Mesothelial cell of epicardium (in vitro differentiated cells): ENCODE results near the gene B3GNT2. TPM values are rescaled to one million over a fixed set of nuclear protein-coding genes. Genes with fewer than 3 reads are reported as not detected.

Experiments used
- DNase-seq, 2 experiments: peaks; one replicate each; pipeline ENCODE4 v3.0.0; 2021; ENCODE audit warnings: low spot score in 2 of 2; ENCODE audit not compliant: unreplicated experiment in 2 of 2
- H3K27ac Mint-ChIP-seq: 2 replicates; pipeline ENCODE4 v1.8.0; 2021; ENCODE audit warnings: mixed read lengths
- H3K27me3 Mint-ChIP-seq: 2 replicates; pipeline ENCODE4 v1.8.0; 2021; ENCODE audit warnings: low read depth, mixed read lengths
- H3K36me3 Mint-ChIP-seq: 2 replicates; pipeline ENCODE4 v1.8.0; 2021; ENCODE audit warnings: mixed read lengths
- H3K4me1 Mint-ChIP-seq: 2 replicates; pipeline ENCODE4 v1.8.0; 2021; ENCODE audit warnings: mixed read lengths
- H3K4me3 Mint-ChIP-seq: 2 replicates; pipeline ENCODE4 v1.8.0; 2021; ENCODE audit warnings: mild to moderate bottlenecking, moderate library complexity, mixed read lengths
- H3K9me3 Mint-ChIP-seq: 2 replicates; pipeline ENCODE4 v1.8.0; 2021; ENCODE audit warnings: mixed read lengths
- CTCF ChIP-seq: fragments of 200-600 bp; sonication (generic); IDR thresholded peaks from one replicate; pipeline ENCODE4 v1.5.0; 2021; ENCODE audit warnings: antibody characterized with exemption; ENCODE audit not compliant: unreplicated experiment
- total RNA-seq: library from RNA; stranded (reverse); gene quantifications from 3 replicates; pipeline ENCODE4 v1.2.1, GENCODE V29; 2021

B3GNT2 gene
- total RNA-seq, 1 donor from 2014 or later = 24.8 TPM

- no peak overlapping the region for H3K27ac Mint-ChIP-seq
- no peaks in the 10 kb centered on the region for H3K9me3 Mint-ChIP-seq
- no peak for DNase-seq
- H3K4me3 Mint-ChIP-seq = no peak overlapping the region
- H3K4me1 Mint-ChIP-seq = peaks cover 43% of the 10 kb centered on the region
- no peaks in the 10 kb centered on the region for H3K27me3 Mint-ChIP-seq
- no peak for TF ChIP-seq CTCF
- no peaks in the 10 kb centered on the region for H3K36me3 Mint-ChIP-seq
Measured at GRCh38 chr2:62200291-62200841, 4.5 kb downstream of the B3GNT2 start.

GRCh38 chr2:62200868-62201267, 5.0 kb downstream of the B3GNT2 start:
- no peak overlapping the region for H3K27ac Mint-ChIP-seq
- no peak overlapping the region for H3K4me3 Mint-ChIP-seq

GRCh38 chr2:62201307-62201706, 5.4 kb downstream of the B3GNT2 start:
- H3K4me3 Mint-ChIP-seq = no peak overlapping the region
- H3K4me1 Mint-ChIP-seq = peaks cover 43% of the 10 kb centered on the region
- H3K9me3 Mint-ChIP-seq = no peaks in the 10 kb centered on the region
- no peak overlapping the region for H3K27ac Mint-ChIP-seq
- no peak for TF ChIP-seq CTCF
- no peak for DNase-seq
- no peaks in the 10 kb centered on the region for H3K27me3 Mint-ChIP-seq
- no peaks in the 10 kb centered on the region for H3K36me3 Mint-ChIP-seq

More at GRCh38 chr2:62200868-62201267, 5.0 kb downstream of the B3GNT2 start:
- no peak for TF ChIP-seq CTCF
- Mint-ChIP-seq H3K4me1 (peaks cover 43% of the 10 kb centered on the region), H3K9me3 (no peaks in the 10 kb centered on the region), H3K36me3 (no peaks in the 10 kb centered on the region), H3K27me3 (no peaks in the 10 kb centered on the region)
- DNase-seq = no peak

- Mint-ChIP-seq H3K27ac (no peak overlapping the region), H3K36me3 (no peaks in the 10 kb centered on the region), H3K4me1 (peaks cover 43% of the 10 kb centered on the region), H3K9me3 (no peaks in the 10 kb centered on the region), H3K4me3 (no peak overlapping the region), H3K27me3 (no peaks in the 10 kb centered on the region)
- DNase-seq = no peak
- no peak for TF ChIP-seq CTCF
Measured at GRCh38 chr2:62202019-62202722, 6.3 kb downstream of the B3GNT2 start.

GRCh38 chr2:62202729-62203128, 6.8 kb downstream of the B3GNT2 start:
- no peak for TF ChIP-seq CTCF
- Mint-ChIP-seq H3K27me3 (no peaks in the 10 kb centered on the region), H3K4me3 (no peak overlapping the region), H3K9me3 (no peaks in the 10 kb centered on the region), H3K4me1 (peaks cover 40% of the 10 kb centered on the region), H3K27ac (no peak overlapping the region), H3K36me3 (no peaks in the 10 kb centered on the region)
- no peak for DNase-seq
